Kidney (tissue), 14 donors: ENCODE data around the gene SLC46A2. TPM values are rescaled to one million over a fixed set of nuclear protein-coding genes. Genes with fewer than 3 reads are reported as not detected.

Experiments used
- DNase-seq, 5 donors: peaks; one replicate each; pipeline ENCODE4 v3.0.0-alpha.2; 2013 to 2020
- FAIRE-seq: peaks from 2 replicates; lab custom pipeline; 2012; peaks lifted over from hg19 to GRCh38; lab: Jason Lieb, UNC
- H3K27ac ChIP-seq, 2 donors: one replicate each; pipeline ENCODE4 v1.7.0; 2013; ENCODE audit warnings: low read depth in 2 of 2, low read length in 2 of 2, inconsistent platforms in 1 of 2
- H3K27me3 ChIP-seq: one replicate; pipeline ENCODE4 v1.7.1; 2013; ENCODE audit warnings: low read length, inconsistent platforms; ENCODE audit not compliant: control insufficient read depth, insufficient read depth
- H3K36me3 ChIP-seq, 3 donors: one replicate each; pipeline versions ENCODE4 v1.7.0 to v1.7.1; 2013; ENCODE audit warnings: low read length in 3 of 3, control low read depth in 1 of 3, inconsistent platforms in 1 of 3; ENCODE audit not compliant: insufficient read depth in 3 of 3, control insufficient read depth in 2 of 3
- H3K4me1 ChIP-seq, 3 donors: one replicate each; pipeline versions ENCODE4 v1.7.0 to v1.7.1; 2013; ENCODE audit warnings: low read length in 3 of 3, inconsistent platforms in 1 of 3, low read depth in 1 of 3; ENCODE audit not compliant: control insufficient read depth in 2 of 3, insufficient read depth in 2 of 3
- H3K4me3 ChIP-seq, 3 donors: one replicate each; pipeline versions ENCODE4 v1.7.0 to v1.8.1; 2013; ENCODE audit warnings: low read length in 3 of 3, control low read depth in 1 of 3, inconsistent platforms in 1 of 3
- H3K9ac ChIP-seq, 3 donors: one replicate each; pipeline versions ENCODE4 v1.7.0 to v1.7.1; 2013; ENCODE audit warnings: low read length in 3 of 3, control low read depth in 1 of 3, inconsistent platforms in 1 of 3
- H3K9me3 ChIP-seq, 3 donors: one replicate each; pipeline versions ENCODE4 v1.7.0 to v1.7.1; 2013; ENCODE audit warnings: low read length in 3 of 3, control low read depth in 1 of 3, inconsistent platforms in 1 of 3; ENCODE audit not compliant: control insufficient read depth in 2 of 3, insufficient read depth in 1 of 3
- intact Hi-C: fragments of 100-400 bp; cut with DNase I; formaldehyde crosslinking; loops from one replicate; pipeline ENCODE4 v1.11.1; 2022
- polyA plus RNA-seq: library from polyadenylated mRNA; stranded (reverse); fragments of 350-450 nt; fragmentation: Illumina TruSeq; extraction: RNeasy Lipid Tissue Mini Kit (QIAGEN cat#74804); gene quantifications from one replicate; pipeline ENCODE4 v1.2.3, GENCODE V29; 2014; ENCODE audit warnings: low read depth, low replicate concordance; ENCODE audit not compliant: insufficient read depth
- total RNA-seq: library from RNA; stranded (reverse); fragmentation: NEBNext Ultra II Directional; extraction: Animal tissue kit (Norgen Biotek cat#: 25700); gene quantifications from one replicate; pipeline ENCODE4 v1.2.1, GENCODE V29; 2021
- TF ChIP-seq, protein P1 (sequence below): IDR thresholded peaks from 3 replicates; pipeline ENCODE4 v1.5.1; 2012; ENCODE audit warnings: mild to moderate bottlenecking, moderate library complexity, borderline replicate concordance; ENCODE audit not compliant: insufficient read depth; ENCODE audit errors: extremely low read depth
- donor health status: control.
- donor health status: control.
- donor health status: control.
- donor health status: control.
- donor health status: control.
- donor health status: DM: yes; HTN: yes; CAD: no.
- donor health status: Normal renal cell carcinoma (clear cell type).

SLC46A2 gene
- total and polyA plus RNA-seq, 2 donors from 2014 or later, result 0.66 TPM; not detected in 1

DNA sequence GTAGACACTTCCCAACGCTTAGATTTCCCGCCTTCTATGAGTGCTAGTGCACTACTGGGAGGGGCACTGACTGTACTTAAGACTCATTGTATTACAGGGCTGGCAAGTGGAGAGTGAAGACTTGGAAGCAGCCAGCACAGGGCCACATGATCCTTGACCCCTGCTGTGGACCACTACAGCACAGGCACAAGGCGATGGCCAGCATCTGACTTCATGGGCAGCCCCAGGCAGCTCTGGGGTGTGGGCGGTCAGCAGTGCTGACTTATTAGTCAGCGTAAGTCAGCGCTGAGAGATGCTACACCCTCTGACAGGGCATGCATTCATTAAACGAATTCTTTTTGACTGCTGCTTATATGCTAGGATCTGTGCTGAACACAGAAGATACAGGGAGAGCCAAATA is 9.3 kb downstream of the SLC46A2 start:
- Histone ChIP-seq H3K27ac (no peak overlapping the region), H3K27me3 (no peaks in the 10 kb centered on the region), H3K36me3 (peaks cover 0 to 2% (median 0%) of the 10 kb centered on the region in 3 donors), H3K4me3 (no peak overlapping the region), H3K9me3 (no peaks in the 10 kb centered on the region), H3K4me1 (no peaks in the 10 kb centered on the region), H3K9ac (no peak overlapping the region)
- FAIRE-seq, result no peak
- TF ChIP-seq, protein P1, sequence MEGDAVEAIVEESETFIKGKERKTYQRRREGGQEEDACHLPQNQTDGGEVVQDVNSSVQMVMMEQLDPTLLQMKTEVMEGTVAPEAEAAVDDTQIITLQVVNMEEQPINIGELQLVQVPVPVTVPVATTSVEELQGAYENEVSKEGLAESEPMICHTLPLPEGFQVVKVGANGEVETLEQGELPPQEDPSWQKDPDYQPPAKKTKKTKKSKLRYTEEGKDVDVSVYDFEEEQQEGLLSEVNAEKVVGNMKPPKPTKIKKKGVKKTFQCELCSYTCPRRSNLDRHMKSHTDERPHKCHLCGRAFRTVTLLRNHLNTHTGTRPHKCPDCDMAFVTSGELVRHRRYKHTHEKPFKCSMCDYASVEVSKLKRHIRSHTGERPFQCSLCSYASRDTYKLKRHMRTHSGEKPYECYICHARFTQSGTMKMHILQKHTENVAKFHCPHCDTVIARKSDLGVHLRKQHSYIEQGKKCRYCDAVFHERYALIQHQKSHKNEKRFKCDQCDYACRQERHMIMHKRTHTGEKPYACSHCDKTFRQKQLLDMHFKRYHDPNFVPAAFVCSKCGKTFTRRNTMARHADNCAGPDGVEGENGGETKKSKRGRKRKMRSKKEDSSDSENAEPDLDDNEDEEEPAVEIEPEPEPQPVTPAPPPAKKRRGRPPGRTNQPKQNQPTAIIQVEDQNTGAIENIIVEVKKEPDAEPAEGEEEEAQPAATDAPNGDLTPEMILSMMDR, result no peak
- intact Hi-C loops, result no loop called here
- DNase-seq, result no peak

DNA sequence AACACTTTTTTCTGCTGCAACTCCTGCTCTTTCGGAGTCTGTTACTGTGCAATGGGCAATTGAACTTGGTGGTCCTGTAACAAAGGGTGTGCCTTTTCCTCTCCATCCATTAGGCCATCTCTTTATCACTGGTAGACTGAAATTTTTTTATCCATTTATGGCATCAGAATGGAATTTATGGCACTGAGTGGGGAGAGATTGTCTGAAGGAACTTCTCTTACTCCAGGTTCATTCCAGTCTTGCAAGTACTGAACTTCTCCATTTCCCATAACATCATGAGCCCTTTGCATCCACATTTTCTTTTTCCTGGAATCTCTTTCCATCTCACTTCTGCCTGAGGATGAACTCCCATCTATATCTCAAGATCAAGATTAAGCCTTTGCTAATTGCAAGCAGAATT is 10.0 kb downstream of the SLC46A2 start:
- FAIRE-seq, result no peak
- Histone ChIP-seq H3K4me1 (no peaks in the 10 kb centered on the region), H3K9me3 (no peaks in the 10 kb centered on the region), H3K27me3 (no peaks in the 10 kb centered on the region), H3K27ac (no peak overlapping the region), H3K9ac (no peak overlapping the region), H3K4me3 (no peak overlapping the region), H3K36me3 (peaks cover 0 to 2% (median 0%) of the 10 kb centered on the region in 3 donors)
- intact Hi-C loops, result no loop called here
- no peak for DNase-seq
- TF ChIP-seq, protein P1, result no peak

DNA sequence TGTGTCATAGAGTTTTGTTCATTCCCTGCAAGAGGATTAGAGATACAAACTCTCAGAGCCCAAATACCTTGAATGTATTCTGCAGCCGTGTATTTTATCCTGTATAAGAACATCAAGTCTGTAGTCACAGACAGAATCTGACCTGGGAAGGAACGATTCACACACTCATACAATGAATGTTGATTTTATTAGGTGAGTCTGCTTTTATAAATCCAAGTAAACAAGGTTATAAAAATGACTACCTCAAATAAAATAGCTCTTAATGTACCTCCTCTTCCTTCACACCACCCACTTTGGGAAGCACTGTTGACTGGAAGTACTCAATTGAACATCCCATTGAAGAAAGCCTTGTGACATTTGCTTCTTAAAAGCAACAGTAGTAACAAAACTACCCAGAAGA is 11.9 kb downstream of the SLC46A2 start:
- Histone ChIP-seq H3K27ac (no peak overlapping the region), H3K4me3 (no peak overlapping the region), H3K36me3 (peaks cover 0 to 2% (median 0%) of the 10 kb centered on the region in 3 donors), H3K9ac (no peak overlapping the region), H3K27me3 (no peaks in the 10 kb centered on the region), H3K9me3 (no peaks in the 10 kb centered on the region), H3K4me1 (no peaks in the 10 kb centered on the region)
- FAIRE-seq (no peak), DNase-seq (no peak)
- intact Hi-C loops, result no loop called here
- TF ChIP-seq, protein P1, result no peak
